Ishikawa (cell line): ENCODE measurements around the gene CD207.

Source experiments
- CEBPB ChIP-seq: IDR thresholded peaks from 2 replicates; pipeline ENCODE4 v1.6.1; 2012
- TAF1 ChIP-seq: IDR thresholded peaks from 2 replicates; pipeline ENCODE4 v1.6.1; 2012; ENCODE audit warnings: low read depth, mild to moderate bottlenecking
- TF ChIP-seq, protein P1 (sequence below): IDR thresholded peaks from 2 replicates; pipeline ENCODE4 v1.6.1; 2012; ENCODE audit warnings: low read depth, mild to moderate bottlenecking

DNA sequence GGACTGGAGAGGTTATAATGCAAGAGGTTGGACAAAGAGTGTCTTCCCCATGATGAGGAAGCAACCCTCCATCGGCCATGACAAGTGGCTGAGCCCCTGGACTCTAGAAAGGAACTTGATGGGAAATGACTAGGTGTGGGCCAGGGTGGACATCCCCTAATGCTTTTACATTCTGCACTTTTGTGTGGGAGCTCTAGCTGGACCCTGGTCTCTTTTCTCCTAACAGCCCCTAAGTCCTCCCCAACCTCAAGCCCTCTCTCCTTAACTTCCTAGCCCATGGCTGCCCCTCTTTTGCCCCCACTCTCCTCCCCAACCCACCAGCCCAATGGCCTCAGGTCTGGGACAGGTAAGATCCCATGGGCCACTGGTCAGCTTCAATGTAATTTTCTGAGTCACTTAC, 2.4 kb downstream of the CD207 start:
- no peak for TF ChIP-seq TAF1
- TF ChIP-seq, protein P1, sequence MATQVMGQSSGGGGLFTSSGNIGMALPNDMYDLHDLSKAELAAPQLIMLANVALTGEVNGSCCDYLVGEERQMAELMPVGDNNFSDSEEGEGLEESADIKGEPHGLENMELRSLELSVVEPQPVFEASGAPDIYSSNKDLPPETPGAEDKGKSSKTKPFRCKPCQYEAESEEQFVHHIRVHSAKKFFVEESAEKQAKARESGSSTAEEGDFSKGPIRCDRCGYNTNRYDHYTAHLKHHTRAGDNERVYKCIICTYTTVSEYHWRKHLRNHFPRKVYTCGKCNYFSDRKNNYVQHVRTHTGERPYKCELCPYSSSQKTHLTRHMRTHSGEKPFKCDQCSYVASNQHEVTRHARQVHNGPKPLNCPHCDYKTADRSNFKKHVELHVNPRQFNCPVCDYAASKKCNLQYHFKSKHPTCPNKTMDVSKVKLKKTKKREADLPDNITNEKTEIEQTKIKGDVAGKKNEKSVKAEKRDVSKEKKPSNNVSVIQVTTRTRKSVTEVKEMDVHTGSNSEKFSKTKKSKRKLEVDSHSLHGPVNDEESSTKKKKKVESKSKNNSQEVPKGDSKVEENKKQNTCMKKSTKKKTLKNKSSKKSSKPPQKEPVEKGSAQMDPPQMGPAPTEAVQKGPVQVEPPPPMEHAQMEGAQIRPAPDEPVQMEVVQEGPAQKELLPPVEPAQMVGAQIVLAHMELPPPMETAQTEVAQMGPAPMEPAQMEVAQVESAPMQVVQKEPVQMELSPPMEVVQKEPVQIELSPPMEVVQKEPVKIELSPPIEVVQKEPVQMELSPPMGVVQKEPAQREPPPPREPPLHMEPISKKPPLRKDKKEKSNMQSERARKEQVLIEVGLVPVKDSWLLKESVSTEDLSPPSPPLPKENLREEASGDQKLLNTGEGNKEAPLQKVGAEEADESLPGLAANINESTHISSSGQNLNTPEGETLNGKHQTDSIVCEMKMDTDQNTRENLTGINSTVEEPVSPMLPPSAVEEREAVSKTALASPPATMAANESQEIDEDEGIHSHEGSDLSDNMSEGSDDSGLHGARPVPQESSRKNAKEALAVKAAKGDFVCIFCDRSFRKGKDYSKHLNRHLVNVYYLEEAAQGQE, result no peak
- TF ChIP-seq CEBPB, result no peak
